Measurements from ENCODE around the gene SEMA4C. TPM values are rescaled to one million over a fixed set of nuclear protein-coding genes. Genes with fewer than 3 reads are reported as not detected.

Gene SEMA4C
- total and polyA plus RNA-seq, 8 donors, result 25.9 to 60.2 (median 43.9) TPM

DNA sequence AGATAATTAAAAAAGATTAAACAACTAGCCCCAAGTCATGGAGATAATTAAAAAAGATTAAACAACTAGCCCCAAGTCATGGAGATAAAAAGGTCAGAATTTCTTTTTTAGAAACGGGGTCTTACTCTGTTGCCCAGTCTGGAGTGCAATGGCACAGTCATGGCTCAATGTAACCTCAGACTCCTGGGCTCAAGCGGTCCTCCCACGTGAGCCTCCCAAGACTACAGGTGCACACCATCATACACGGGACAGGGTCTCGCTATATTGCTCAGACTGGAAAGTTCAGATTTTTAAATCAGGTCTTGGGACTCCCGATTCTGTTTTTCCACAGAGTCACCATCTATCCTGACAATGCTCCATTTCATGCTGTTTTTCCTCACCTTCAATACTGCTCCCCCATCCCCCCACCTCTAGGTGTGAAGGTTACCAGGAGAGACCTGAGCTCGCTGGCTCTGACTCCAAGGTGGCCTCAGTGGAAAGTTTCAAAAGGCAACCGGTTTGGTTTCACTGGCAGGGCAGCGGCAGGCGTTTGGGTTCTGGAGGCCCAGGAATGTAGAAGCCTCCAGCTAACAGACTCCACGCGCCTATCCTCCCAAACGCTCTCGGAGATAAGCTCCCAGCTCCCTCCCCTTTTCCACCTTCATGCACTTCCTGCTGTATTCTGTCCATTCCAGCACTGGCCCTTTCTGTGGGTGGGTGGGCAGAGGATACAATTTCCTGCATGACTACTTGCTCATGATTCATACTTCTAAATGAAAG lies 2.9 kb upstream of the SEMA4C start:
- Histone ChIP-seq H3K9me3 (no peaks in the 10 kb centered on the region), H3K27me3 (peaks cover 0 to 80% of the 10 kb centered on the region in 2 donors), H3K4me1 (peaks cover 11 to 58% of the 10 kb centered on the region in 2 donors), H3K27ac (peak overlapping the region in 1 of 2 donors; percentile 55), H3K4me3 (no peak overlapping the region), H3K36me3 (no peaks in the 10 kb centered on the region)
- TF ChIP-seq, protein P1, sequence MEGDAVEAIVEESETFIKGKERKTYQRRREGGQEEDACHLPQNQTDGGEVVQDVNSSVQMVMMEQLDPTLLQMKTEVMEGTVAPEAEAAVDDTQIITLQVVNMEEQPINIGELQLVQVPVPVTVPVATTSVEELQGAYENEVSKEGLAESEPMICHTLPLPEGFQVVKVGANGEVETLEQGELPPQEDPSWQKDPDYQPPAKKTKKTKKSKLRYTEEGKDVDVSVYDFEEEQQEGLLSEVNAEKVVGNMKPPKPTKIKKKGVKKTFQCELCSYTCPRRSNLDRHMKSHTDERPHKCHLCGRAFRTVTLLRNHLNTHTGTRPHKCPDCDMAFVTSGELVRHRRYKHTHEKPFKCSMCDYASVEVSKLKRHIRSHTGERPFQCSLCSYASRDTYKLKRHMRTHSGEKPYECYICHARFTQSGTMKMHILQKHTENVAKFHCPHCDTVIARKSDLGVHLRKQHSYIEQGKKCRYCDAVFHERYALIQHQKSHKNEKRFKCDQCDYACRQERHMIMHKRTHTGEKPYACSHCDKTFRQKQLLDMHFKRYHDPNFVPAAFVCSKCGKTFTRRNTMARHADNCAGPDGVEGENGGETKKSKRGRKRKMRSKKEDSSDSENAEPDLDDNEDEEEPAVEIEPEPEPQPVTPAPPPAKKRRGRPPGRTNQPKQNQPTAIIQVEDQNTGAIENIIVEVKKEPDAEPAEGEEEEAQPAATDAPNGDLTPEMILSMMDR (IDR thresholded peaks at IDR 0.05), result no peak
- ATAC-seq (no peak), DNase-seq (peak in 1 of 4 donors; percentile 26)
- intact Hi-C loops (cut with DNase I), result no loop called here

DNA sequence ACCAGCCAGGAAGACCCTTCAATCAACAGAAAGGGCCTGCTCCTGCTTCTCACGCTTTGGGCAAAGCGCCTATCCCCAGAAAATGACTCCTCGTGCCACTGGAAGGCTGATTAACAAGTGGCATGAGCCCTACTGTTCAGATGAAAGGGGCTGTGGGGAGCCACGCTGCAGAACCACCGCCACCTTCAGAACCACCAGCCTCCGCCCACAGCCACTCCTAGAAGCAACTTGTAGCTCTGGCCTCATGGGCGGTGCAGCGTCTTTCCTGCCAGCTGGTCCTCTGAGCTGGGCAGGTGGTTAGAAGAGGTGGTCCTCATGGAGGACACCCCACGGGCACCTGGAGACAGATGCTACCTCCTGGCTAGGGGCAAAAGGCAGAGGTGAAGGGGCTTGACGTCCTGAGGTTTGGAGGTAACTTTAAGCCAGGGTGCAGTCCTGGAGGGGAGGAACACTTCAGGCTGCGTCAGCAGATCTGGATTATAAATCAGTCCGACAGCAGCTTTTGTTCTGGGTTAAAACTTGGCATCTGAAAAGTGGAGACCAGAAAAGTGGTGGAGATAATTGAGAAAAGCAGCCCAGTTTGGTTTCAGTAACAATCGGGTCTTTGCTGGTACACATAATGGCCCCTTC lies 861 bp upstream of the SEMA4C start:
- Histone ChIP-seq H3K27ac (peak overlapping the region; percentile 89 to 95), H3K36me3 (peaks cover 0 to 2% of the 10 kb centered on the region in 2 donors), H3K27me3 (peaks cover 0 to 93% of the 10 kb centered on the region in 2 donors), H3K4me1 (peaks cover 19 to 78% of the 10 kb centered on the region in 2 donors), H3K9me3 (no peaks in the 10 kb centered on the region), H3K4me3 (peak overlapping the region; percentile 88 to 96)
- TF ChIP-seq, protein P1 (IDR thresholded peaks at IDR 0.05), result no peak
- DNase-seq (peak in 1 of 4 donors; percentile 81), ATAC-seq (peak; percentile 43)
- intact Hi-C loops (cut with DNase I), result no loop called here

DNA sequence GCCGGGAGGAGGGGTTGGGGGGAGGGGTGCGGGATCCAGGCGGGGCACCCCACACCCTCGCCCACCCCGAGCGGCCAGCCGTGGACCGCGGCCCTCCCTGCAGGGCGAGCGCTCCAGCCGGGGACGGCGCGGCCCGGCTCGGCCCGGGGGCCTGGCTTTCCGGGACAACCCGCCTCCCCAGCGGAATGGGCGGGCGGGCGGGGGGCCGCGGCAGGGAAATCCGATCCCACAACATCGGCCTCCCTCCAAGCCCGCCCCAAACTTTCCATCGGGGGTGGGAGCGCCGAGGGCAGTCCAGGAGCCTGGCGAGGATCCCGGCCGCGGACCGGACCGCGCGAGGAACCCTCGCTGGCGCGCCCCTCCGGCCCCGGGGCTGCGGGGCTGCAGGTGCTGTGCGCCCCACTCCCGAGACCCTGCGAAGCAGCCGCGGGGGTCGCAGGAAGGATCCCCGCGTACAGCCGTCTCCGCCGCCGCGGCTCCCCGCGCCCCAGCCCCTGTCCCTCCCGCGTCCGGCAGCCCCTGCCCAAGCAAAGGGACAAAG lies 529 bp downstream of the SEMA4C start:
- DNase-seq, result peak; percentile 76 to 90 (median 82)
- TF ChIP-seq, protein P1 (IDR thresholded peaks at IDR 0.05), result peak in 1 of 2 donors; percentile 1
- Histone ChIP-seq H3K27ac (peak overlapping the region; percentile 89 to 95), H3K36me3 (peaks cover 0 to 16% of the 10 kb centered on the region in 2 donors), H3K4me1 (peaks cover 19 to 73% of the 10 kb centered on the region in 2 donors), H3K27me3 (peaks cover 0 to 83% of the 10 kb centered on the region in 2 donors), H3K4me3 (peak overlapping the region; percentile 88 to 96), H3K9me3 (no peaks in the 10 kb centered on the region)
- peak; percentile 52 for ATAC-seq
- intact Hi-C loops (cut with DNase I), result no loop called here

GRCh38 chr2:96868555-96869280 lies 1.2 kb downstream of the SEMA4C start:
- ATAC-seq (peak; percentile 70), DNase-seq (peak; percentile 86 to 97 (median 90))
- H3K27ac ChIP-seq, result peak overlapping the region; percentile 89 to 95
- H3K36me3 ChIP-seq, result peaks cover 0 to 22% of the 10 kb centered on the region in 2 donors
- no peaks in the 10 kb centered on the region for H3K9me3 ChIP-seq
- TF ChIP-seq, protein P1 (IDR thresholded peaks at IDR 0.05), result peak; percentile 44 to 52
- peaks cover 0 to 77% of the 10 kb centered on the region in 2 donors for H3K27me3 ChIP-seq
- H3K4me1 ChIP-seq, result peaks cover 19 to 68% of the 10 kb centered on the region in 2 donors
- H3K4me3 ChIP-seq, result peak overlapping the region; percentile 88 to 96
- intact Hi-C loops (cut with DNase I), result no loop called here
